ENCODE data around the gene ZNF585A.
A peak's percentile ranks its signal among the peaks of the same experiment; 100 is the strongest.
"Not testable (repeated sequence)": the region's sequence is repeated elsewhere in the genome, so short reads cannot be mapped to it uniquely, and the experiment has no call there.

The ZNF585A gene

DNA sequence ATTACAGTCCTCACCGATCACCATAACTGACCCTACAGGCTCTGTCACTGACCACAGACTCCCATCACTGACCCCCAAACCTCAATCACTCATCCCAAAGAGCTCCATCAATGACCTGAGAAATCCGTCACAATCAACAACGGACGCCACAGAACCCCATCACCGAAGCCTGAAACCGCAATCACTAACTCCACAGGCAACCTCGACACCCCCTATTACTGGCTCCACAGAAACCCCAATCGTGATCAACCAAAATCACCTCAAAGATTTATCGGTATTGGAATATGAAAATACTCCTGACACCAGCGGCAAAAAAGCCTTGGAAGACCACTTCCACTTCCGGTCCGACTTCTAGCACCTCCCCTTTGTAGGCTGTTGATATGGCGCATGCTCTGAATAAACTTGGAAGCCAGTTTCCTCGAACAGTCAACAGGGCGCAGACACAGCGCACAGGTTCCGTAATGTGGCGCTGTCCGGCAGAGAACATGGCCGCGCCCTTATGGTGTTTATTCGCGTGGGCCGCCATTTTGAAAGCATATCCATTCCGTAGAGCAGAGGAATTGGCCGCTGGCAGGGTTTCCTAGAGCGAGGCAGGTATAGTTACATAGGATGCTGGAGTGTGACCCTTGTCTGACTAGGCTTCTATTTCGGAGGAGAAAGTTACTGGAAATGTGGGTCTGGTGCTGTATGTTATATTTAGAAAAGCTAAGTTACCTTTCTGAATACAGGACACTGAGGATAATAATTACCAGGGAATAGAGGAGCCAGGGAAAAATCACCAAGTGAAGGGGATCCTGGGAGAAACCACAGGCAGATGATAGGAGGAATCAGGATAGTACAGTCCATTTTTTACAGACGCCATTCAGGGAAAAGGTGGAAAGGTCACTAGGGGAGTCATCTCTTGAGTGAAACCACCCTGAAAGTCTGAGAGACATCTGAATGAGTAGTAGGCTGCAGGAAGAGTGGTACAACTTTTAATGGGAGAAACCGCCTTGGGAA, at the start of gene ZNF585A:
TSS of gene ZNF585A (minus strand) at position 328 of the 999 bp plus-strand sequence. CDS start 2,785 bp downstream, outside the sequence.
- peak; percentile 89 for DNase-seq (ENCODE audit: low spot score)

DNA sequence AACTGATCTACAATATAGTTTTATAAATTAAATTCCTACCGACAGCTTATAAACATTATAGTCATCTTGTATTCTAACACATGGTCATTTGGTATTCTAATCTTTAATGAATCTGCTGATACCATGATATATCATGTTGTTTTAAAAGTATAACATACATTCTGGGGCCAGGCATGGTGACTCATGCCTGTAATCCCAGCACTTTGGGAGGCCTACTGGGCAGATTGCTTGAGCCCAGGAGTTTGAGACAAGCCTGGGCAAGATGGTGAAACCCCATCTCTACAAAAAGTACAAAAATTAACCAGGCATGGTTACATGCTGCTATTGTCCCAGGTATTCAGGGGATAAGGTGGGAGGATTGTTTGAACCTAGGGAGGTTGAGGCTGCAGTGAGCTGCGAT, 48.6 kb upstream of the ZNF585A start:
- no peak for DNase-seq (ENCODE audit: low spot score)

DNA sequence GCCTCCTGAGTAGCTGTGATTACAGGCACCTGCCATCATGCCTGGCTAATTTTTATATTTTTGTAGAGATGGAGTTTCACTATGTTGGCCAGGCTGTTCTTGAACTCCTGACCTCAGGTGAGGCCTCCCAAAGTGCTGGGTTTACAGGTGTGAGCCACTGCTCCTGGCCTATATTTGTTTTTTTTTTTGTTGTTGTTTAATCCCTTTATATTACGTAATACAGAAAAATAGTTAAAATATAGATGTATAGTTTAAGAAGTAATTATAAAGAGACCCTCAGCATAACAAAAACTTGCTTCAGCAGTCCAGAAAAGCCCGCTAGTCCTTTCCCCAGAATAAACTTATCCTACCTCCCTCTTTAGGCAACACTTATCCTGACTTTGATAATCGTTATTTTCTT, 47.9 kb upstream of the ZNF585A start:
- no peak for DNase-seq (ENCODE audit: low spot score)

DNA sequence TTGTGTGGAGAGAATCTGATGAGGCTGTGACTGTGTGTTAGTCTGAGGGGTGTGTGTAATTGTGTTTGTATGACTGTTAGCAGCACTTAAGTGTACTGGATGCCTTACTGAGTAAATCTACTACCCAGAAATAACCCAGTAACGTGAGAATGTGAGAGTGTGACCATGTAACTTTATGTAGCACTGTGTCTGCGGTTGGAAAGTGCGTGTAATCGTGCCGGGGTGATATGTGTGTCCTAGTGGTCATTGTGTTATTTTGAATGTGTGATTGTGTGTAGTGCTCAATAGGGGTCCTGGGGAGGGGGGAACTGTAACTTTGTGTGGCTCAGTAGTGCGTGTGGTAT, 46.1 kb upstream of the ZNF585A start:
- no peak for DNase-seq (ENCODE audit: low spot score)

DNA sequence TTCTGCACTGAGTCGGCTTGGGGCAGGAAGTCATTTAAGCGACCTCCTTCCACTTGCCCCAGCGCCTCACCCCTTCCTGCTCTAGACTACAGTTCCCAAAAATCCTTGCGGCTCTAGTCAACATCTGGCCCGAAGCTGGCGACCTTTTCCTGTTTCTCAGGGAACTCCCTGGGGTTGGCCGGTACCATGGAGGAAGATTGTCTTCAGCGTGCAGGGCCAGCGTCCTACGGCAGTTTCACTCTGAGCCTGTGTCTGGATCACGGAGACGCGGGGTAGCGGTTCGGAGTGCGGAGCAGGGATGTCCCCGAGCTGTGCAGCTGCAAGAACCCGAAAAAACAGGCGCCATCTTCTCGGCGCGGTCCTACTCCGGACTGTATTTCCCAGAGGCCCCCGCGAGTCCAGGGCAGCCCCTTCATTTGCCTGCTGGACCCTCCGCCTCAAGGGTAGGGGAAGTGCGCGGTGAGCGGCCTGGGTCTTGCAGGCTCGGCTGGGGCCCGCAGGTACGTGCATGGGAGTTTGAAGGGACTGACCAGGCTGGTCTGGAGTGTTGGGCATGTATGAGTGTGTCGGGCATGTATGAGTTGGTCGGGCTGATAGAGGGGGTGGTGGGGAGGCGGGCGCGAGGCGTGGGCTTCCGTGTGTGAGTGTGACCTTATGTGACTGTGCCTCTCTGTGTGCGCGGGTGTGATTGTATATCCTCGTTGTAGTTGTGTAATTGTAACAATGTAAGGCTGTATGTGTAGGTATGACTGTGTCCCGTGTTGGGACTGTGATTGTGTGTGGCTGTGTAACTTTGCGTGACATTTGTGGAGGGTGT, 45.5 kb upstream of the ZNF585A start, which contains the start of gene ZNF383:
TSS of gene ZNF383 (plus strand) at position 440 of the 817 bp plus-strand sequence. CDS start 12,240 bp downstream, outside the sequence.
- peak; percentile 91 for DNase-seq (ENCODE audit: low spot score)

DNA sequence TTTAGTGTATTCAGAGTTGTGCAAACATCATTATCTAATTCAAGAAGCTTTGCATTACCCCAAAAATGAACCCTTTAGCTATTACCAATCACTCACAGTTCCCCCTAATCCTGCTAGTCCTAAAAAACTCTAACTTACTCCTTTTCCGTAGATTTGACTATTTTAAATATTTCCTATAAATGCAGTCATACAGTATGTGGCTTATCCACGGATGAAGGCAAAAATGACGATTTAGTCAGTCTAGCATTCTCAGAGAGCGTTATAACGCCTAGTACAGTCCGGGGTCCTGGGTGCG, 44.9 kb upstream of the ZNF585A start:
- no peak for DNase-seq (ENCODE audit: low spot score)

DNA sequence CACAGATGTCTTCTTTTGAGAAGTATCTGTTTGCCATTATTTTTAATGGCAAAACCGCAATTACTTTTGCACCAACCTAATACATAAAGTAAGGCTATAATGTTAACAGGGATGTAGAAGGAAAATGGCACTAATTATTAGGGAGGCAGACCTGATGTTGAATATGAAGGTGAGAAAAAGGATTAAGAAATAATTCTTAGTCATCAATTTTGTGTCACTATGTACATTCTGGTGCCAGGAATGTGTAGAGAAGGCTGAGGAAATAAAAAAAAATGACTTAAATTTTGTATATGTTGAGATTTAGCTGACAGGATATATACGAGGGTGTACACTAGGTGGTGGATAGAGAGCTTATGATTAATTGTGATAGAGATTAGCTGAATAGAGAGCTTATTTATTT, 25.3 kb upstream of the ZNF585A start:
- no peak for DNase-seq (ENCODE audit: low spot score)

DNA sequence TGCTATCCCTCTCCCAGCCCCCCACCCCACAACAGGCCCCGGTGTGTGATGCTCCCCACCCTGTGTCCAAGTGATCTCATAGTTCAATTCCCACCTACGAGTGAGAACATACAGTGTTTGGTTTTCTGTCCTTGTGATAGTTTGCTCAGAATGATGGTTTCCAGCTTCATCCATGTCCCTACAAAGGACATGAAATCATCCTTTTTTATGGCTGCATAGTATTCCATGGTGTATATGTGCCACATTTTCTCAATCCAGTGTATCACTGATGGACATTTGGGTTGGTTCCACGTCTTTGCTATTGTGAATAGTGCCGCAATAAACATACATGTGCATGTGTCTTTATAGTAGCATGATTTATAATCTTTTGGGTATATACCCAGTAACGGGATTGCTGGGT, 24.6 kb upstream of the ZNF585A start:
- not testable (repeated sequence) for DNase-seq (ENCODE audit: low spot score)

DNA sequence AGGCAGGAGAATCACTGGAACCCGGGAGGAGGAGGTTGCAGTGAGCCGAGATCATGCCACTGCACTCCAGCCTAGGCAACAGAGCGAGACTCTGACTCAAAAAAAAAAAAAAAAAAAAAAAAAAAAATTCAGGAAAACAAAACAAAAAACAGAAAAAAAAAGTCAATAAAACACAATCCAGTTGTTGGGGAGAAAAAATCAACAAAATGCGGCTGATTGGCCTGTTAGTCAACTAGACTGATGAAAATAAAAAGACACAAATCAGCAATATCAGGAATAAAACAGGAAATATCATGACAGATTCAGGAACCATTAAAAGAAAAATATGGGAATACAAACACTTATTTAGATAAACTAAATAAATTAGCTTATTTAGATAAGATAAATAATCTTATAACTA, 22.8 kb upstream of the ZNF585A start:
- not testable (repeated sequence) for DNase-seq (ENCODE audit: low spot score)

DNA sequence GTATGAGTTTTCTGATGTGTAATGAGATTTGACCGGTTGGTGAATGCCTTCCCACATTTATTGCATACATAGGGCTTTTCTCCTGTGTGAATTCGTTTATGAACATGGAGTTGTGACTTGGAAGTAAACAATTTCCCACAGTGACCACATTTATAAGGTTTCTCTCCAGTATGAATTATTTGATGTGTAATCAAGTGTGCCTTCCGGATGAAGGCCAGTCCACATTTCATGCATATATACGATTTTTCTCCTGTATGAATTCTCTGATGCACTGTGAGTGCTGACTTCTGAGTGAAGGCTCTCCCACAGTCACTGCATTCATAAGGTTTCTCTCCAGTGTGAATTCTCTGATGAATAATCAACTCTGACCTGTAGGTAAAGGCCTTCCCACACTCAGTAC, 13.6 kb upstream of the ZNF585A start:
- DNase-seq (ENCODE audit: low spot score) = not testable (repeated sequence)

DNA sequence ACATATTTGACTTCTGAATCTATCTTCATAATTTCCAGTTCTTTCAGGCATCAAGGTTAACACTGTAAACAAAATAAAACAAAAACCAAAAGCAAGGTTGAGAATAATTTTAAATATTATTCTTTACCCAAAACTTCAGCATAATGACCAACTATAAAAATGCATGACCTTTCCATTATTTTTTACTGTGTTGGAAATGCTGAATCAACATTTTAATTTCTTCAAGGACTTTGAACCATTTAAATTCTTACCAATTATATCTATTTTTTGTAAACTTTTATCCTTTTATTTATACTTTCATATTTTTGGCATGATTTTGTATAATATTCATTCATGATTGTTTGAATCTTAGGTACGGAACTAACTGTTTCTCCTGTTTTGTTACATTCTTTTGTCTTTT, 6.9 kb downstream of the ZNF585A start:
- DNase-seq (ENCODE audit: low spot score) = no peak

DNA sequence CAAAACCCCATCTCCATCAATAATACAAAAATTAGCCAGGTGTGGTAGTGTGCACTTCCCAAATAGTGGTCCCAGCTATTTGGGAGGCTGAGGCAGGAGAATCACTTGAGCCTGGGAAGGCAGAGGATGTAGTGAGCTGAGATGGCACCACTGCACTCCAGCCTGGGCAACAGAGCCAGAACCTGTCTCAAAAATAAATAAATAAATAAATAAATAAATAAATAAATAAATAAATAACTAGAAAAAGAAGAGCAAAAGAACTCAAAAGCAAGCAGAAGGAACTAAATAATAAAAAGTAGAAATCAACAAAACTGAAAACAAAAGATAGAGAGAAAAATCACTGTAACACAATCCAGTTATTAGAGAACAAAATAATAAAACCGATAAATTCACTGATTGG, 12.3 kb downstream of the ZNF585A start:
- DNase-seq (ENCODE audit: low spot score) = no peak

DNA sequence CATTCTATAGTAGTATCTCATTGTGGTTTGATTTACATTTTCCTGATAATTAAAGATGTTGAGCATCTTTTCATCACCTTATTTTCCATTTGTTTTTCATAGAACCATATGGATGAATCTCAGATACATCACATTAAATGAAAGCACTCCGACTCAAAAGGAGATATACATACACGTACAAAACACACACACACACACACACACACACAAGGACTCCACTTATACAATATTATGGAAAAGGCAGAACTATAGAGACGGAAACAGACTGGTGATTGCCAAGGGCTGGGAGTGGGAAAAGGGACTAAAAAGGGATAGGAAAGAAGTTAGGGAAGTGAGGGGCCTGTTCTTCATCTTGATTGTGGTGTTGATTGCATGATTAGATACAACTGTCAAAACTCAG, 24.3 kb downstream of the ZNF585A start:
- no peak for DNase-seq (ENCODE audit: low spot score)

DNA sequence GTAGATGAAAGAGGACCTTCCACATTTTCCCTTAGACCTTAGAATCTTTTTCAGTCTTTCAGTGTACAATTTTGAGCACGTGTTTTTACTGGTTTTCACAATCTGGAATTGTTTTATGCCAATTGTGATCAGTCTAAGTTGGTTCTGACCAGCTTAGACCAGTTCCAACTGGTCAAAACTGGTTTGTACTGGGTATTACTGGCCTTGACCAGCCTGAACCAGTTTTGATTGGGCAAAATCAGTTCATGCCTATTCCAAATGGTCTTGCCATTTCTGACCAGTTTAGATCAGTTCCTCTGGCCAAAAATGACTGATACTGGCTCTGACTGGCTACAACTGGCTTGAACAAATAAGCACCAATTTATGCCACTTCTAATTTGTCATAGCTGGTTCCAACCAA, 36.4 kb downstream of the ZNF585A start:
- DNase-seq (ENCODE audit: low spot score) = no peak

DNA sequence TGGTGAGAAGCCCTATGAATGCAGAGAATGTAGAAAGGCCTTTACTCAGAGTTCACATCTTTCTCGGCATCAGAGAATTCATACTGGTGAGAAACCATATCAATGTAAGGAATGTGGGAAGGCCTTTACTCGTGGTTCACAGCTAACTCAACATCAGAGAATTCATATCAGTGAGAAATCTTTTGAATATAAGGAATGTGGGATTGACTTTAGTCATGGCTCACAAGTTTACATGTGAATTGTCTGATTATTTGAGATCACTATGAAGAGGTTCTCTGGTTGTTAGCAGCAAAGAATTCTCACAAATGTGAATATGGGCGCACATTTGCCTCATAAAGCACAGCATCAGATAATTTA, 43.7 kb downstream of the ZNF585A start:
- DNase-seq (ENCODE audit: low spot score) = no peak

DNA sequence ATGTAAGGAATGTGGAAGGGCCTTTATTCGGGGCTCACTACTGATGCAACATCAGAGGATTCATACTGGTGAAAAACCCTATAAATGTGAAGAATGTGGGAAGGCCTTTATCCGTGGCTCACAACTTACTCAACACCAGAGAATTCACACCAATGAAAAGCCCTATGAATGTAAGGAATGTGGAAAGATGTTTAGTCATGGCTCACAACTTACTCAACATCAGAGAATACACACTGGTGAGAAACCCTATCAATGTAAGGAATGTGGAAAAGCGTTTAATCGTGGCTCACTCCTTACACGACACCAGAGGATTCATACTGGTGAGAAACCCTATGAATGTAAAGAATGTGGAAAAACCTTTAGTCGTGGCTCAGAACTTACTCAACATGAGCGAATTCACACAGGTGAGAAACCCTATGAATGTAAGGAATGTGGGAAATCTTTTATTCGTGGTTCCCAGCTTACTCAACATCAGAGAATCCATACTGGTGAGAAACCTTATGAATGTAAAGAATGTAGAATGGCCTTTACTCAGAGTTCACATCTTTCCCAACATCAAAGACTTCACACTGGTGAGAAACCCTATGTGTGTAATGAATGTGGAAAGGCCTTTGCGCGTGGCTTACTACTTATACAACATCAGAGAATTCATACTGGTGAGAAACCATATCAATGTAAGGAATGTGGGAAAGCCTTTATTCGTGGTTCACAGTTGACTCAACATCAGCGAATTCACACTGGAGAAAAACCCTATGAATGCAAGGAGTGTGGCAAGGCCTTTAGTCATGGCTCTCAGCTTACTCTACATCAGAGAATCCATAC, 44.3 kb downstream of the ZNF585A start:
- DNase-seq (ENCODE audit: low spot score) = no peak

DNA sequence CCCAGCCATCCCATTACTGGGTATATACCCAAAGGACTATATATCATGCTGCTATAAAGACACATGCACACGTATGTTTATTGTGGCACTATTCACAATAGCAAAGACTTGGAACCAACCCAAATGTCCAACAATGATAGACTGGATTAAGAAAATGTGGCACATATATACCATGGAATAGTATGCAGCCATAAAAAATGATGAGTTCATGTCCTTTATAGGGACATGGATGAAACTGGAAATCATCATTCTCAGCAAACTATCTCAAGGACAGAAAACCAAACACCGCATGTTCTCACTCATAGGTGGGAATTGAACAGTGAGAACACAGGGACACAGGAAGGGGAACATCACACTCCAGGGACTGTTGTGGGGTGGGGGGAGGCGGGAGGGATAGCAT, 50.4 kb downstream of the ZNF585A start:
- DNase-seq (ENCODE audit: low spot score) = not testable (repeated sequence)

DNA sequence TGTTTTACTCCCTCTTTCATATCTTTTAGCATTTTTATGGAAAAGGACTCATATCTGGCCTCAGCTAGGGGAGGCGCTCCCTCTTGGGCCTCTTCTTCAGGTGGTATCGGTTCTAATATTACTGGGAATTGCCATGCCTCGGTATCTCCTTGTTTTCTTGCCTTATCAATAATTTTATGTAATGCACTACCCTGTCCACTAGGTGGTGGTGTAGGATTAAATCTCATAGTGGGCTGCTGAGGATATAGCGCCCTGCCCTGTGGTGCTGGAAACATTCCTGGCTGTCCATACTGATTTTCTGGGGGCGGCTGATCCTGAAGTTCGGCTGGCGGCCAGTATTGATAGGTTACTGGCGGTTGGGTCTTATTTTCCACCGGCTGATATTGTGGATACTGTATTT, 58.5 kb downstream of the ZNF585A start:
- no peak for DNase-seq (ENCODE audit: low spot score)

DNA sequence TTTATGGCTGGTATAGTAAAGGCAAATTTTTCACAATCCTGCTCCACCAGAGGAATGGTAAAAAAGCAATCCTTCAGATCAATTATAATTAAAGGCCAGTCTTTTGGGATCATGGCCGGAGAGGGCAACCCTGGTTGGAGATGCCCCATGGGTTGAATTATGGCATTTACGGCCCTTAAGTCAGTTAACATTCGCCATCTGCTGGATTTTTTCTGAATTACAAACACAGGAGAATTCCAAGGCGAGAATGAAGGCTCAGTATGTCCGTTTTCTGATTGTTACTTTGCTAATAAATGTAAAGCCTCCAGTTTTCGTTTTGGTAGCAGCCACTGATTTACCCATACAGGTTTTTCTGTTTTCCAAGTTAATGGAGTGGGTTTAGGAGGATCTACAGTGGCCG, 60.7 kb downstream of the ZNF585A start:
- DNase-seq (ENCODE audit: low spot score) = not testable (repeated sequence)

DNA sequence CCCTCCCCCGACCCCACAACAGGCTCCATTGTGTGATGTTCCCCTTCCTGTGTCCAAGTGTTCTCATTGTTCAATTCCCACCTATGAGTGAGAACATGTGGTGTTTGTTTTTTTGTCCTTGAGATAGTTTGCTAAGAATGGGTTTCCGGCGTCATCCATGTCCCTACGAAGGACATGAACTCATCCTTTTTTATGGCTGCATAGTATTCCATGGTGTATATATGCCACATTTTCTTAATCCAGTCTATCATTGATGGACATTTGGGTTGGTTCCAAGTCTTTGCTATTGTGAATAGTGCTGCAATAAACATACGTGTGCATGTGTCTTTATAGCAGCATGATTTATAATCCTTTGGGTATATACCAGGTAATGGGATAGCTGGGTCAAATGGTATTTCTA, 68.4 kb downstream of the ZNF585A start:
- not testable (repeated sequence) for DNase-seq (ENCODE audit: low spot score)

DNA sequence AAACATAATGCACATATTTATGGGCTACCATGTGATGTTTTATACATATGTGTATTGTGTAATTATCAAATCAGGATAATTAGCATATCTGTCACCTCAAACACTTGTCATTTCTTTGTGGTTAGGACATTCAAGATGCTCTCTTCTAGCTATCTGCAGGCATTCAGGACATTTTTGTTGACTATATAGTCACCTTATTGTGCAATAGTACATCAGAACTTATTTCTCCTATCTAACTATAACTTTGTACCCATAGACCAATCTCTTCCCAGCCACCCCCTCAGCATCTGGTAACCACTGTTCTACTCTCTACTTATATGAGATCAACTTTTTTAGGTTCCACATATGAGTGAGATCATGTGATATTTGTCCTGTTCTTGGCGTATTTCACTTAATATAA, 73.9 kb downstream of the ZNF585A start:
- DNase-seq (ENCODE audit: low spot score) = no peak

DNA sequence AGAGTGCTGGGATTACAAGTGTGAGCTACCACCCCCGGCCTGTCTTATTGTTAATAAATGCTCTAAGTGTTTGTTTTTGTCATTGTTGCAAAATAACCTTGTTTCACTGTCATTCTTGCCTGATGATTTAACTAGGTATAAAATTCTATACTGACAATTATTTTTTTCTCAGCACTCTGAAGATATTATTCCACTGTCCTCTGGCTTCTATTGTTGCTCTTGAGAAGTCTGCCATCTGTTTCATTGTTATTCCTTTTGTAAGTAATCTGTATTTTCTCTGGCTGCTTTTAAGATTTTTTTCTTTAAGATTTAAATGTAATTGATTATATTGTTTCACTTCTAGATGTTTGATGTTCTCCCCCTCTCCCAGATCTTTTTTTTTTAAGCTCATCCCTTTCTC, 76.6 kb downstream of the ZNF585A start:
- no peak for DNase-seq (ENCODE audit: low spot score)
